ENCODE measurements around the gene BANP. TPM values are rescaled to one million over a fixed set of nuclear protein-coding genes. Genes with fewer than 3 reads are reported as not detected.
"Not testable (repeated sequence)": the region's sequence is repeated elsewhere in the genome, so short reads cannot be mapped to it uniquely, and the experiment has no call there.

The BANP gene
- total RNA-seq, 1 experiment from 2014 or later: 34.5 TPM

- H3K9me3 Mint-ChIP-seq: no peaks in the 10 kb centered on the region
- CTCF ChIA-PET: interaction anchor here (2.6 kb wide), 1 partner anchor 14 kb away, joined by 12 read pairs; no protein-coding TSS in a partner anchor
- TF ChIP-seq NFE2L1 (CRISPR knock-in tag; IDR thresholded peaks at IDR 0.05): no peak
- TF ChIP-seq ZNF423 (CRISPR knock-in tag; IDR thresholded peaks at IDR 0.05): no peak
- no peak for TF ChIP-seq ZNF121 (CRISPR knock-in tag; IDR thresholded peaks at IDR 0.05)
- TF ChIP-seq ETV6 (CRISPR knock-in tag; IDR thresholded peaks at IDR 0.05): no peak
- DNase-seq (ENCODE audit: low spot score) (no peak), ATAC-seq (no peak)
- H3K36me3 Mint-ChIP-seq: peaks cover 20% of the 10 kb centered on the region
- POLR2A ChIA-PET: no interaction called here
- H3K4me1 Mint-ChIP-seq: peaks cover 38% of the 10 kb centered on the region
- peak overlapping the region; percentile 36; the same call in 1 of the 2 replicates for H3K27ac Mint-ChIP-seq
- no peaks in the 10 kb centered on the region for H3K27me3 Mint-ChIP-seq (ENCODE audit: low read depth)
- H3K4me3 Mint-ChIP-seq: no peak overlapping the region
Observed at GRCh38 chr16:88023366-88023765, 72.1 kb downstream of the BANP start.

GRCh38 chr16:88023786-88024185 lies 72.6 kb downstream of the BANP start:
- Mint-ChIP-seq H3K4me3 (no peak overlapping the region), H3K36me3 (peaks cover 22% of the 10 kb centered on the region), H3K27ac (peak overlapping the region; percentile 36; the same call in 1 of the 2 replicates), H3K4me1 (peaks cover 42% of the 10 kb centered on the region), H3K9me3 (no peaks in the 10 kb centered on the region), H3K27me3 (ENCODE audit: low read depth) (no peaks in the 10 kb centered on the region)
- POLR2A ChIA-PET: no interaction called here
- ATAC-seq: no peak
- TF ChIP-seq, protein P1, sequence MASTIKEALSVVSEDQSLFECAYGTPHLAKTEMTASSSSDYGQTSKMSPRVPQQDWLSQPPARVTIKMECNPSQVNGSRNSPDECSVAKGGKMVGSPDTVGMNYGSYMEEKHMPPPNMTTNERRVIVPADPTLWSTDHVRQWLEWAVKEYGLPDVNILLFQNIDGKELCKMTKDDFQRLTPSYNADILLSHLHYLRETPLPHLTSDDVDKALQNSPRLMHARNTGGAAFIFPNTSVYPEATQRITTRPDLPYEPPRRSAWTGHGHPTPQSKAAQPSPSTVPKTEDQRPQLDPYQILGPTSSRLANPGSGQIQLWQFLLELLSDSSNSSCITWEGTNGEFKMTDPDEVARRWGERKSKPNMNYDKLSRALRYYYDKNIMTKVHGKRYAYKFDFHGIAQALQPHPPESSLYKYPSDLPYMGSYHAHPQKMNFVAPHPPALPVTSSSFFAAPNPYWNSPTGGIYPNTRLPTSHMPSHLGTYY (CRISPR knock-in tag; IDR thresholded peaks at IDR 0.05): no peak
- CTCF ChIA-PET: interaction anchor here (2.6 kb wide), 1 partner anchor 14 kb away, joined by 12 read pairs; no protein-coding TSS in a partner anchor
- no peak for DNase-seq (ENCODE audit: low spot score)

GRCh38 chr16:88024491-88025085 lies 73.4 kb downstream of the BANP start:
- peak overlapping the region; percentile 83; the same call in 1 of the 2 replicates for H3K27ac Mint-ChIP-seq
- peak; percentile 68 for ATAC-seq
- CTCF ChIA-PET: interaction anchor here (2.6 kb wide), 1 partner anchor 15 kb away, joined by 12 read pairs; no protein-coding TSS in a partner anchor
- peaks cover 20% of the 10 kb centered on the region for H3K36me3 Mint-ChIP-seq
- H3K4me1 Mint-ChIP-seq: peaks cover 42% of the 10 kb centered on the region
- POLR2A ChIA-PET; H3K27me3 Mint-ChIP-seq (ENCODE audit: low read depth); H3K9me3 Mint-ChIP-seq; H3K4me3 Mint-ChIP-seq: not testable (repeated sequence)
- peak; percentile 37 for TF ChIP-seq CTCF (IDR thresholded peaks at IDR 0.05)
- peak; percentile 63 for DNase-seq (ENCODE audit: low spot score)

GRCh38 chr16:88025086-88025492 lies 73.9 kb downstream of the BANP start:
- H3K9me3 Mint-ChIP-seq; DNase-seq (ENCODE audit: low spot score); ATAC-seq; H3K27me3 Mint-ChIP-seq (ENCODE audit: low read depth); H3K4me3 Mint-ChIP-seq; CTCF ChIA-PET; POLR2A ChIA-PET: not testable (repeated sequence)
- Mint-ChIP-seq H3K36me3 (peaks cover 21% of the 10 kb centered on the region), H3K27ac (peak overlapping the region; percentile 83; the same call in 1 of the 2 replicates), H3K4me1 (peaks cover 40% of the 10 kb centered on the region)

- DNase-seq (ENCODE audit: low spot score); H3K27me3 Mint-ChIP-seq (ENCODE audit: low read depth); H3K4me3 Mint-ChIP-seq; POLR2A ChIA-PET; H3K9me3 Mint-ChIP-seq; CTCF ChIA-PET; ATAC-seq: not testable (repeated sequence)
- peak overlapping the region; percentile 84 for H3K27ac Mint-ChIP-seq
- H3K4me1 Mint-ChIP-seq: peaks cover 47% of the 10 kb centered on the region
- peaks cover 21% of the 10 kb centered on the region for H3K36me3 Mint-ChIP-seq
Observed at GRCh38 chr16:88025828-88026555, 74.8 kb downstream of the BANP start.

Data from WTC11 (cell line).